Endometrial microvascular endothelial cells (primary cell): Measurements from ENCODE around the gene PARP14. TPM values are rescaled to one million over a fixed set of nuclear protein-coding genes. Genes with fewer than 3 reads are reported as not detected.
"Not testable (repeated sequence)": the region's sequence is repeated elsewhere in the genome, so short reads cannot be mapped to it uniquely, and the experiment has no call there.

Source experiments
- in situ Hi-C: cut with HindIII; loops from 2 replicates; pipeline ENCODE4 v1.10.0; 2017; ENCODE audit warnings: low sequenced_read_pairs, low pct_unique_long_range_greater_than_20kb; ENCODE audit errors: inconsistent ontology term
- total RNA-seq: library from RNA; depleted of rRNA; stranded (reverse); fragments of >200 nt; gene quantifications from one replicate; pipeline ENCODE4 v1.2.3, GENCODE V29; 2015; ENCODE audit errors: inconsistent ontology term

Gene PARP14
- total RNA-seq, result 63.3 TPM

- in situ Hi-C loops, result no loop called here
Observed at GRCh38 chr3:122680475-122681283, at the start of gene PARP14. Gene PARP14, plus strand, starts transcription at chr3:122680839. Its CDS starts 45 bp downstream, at chr3:122680884.

- in situ Hi-C loops, result no loop called here
Observed at GRCh38 chr3:122635789-122636188, 44.9 kb upstream of the PARP14 start.

- in situ Hi-C loops, result no loop called here
Observed at GRCh38 chr3:122636697-122637096, 43.9 kb upstream of the PARP14 start.

GRCh38 chr3:122640437-122640999 is 40.1 kb upstream of the PARP14 start:
- in situ Hi-C loops, result no loop called here

- in situ Hi-C loops, result no loop called here
Observed at GRCh38 chr3:122642935-122643334, 37.7 kb upstream of the PARP14 start.

GRCh38 chr3:122646146-122646988 is 34.3 kb upstream of the PARP14 start:
- in situ Hi-C loops, result no loop called here

- in situ Hi-C loops, result not testable (repeated sequence)
Observed at GRCh38 chr3:122651233-122651907, 29.3 kb upstream of the PARP14 start.

GRCh38 chr3:122651962-122652361 is 28.7 kb upstream of the PARP14 start:
- in situ Hi-C loops, result not testable (repeated sequence)

GRCh38 chr3:122658336-122658735 is 22.3 kb upstream of the PARP14 start:
- in situ Hi-C loops, result not testable (repeated sequence)

GRCh38 chr3:122660297-122660974 is 20.2 kb upstream of the PARP14 start:
- in situ Hi-C loops, result no loop called here

- in situ Hi-C loops, result no loop called here
Observed at GRCh38 chr3:122661633-122662032, 19.0 kb upstream of the PARP14 start.

GRCh38 chr3:122662505-122662904 is 18.1 kb upstream of the PARP14 start:
- in situ Hi-C loops, result no loop called here

GRCh38 chr3:122665226-122665786 is 15.3 kb upstream of the PARP14 start:
- in situ Hi-C loops, result no loop called here

- in situ Hi-C loops, result no loop called here
Observed at GRCh38 chr3:122665881-122666280, 14.8 kb upstream of the PARP14 start.

- in situ Hi-C loops, result no loop called here
Observed at GRCh38 chr3:122668930-122669730, 11.5 kb upstream of the PARP14 start.

GRCh38 chr3:122671553-122671952 is 9.1 kb upstream of the PARP14 start:
- in situ Hi-C loops, result no loop called here

GRCh38 chr3:122674339-122674738 is 6.3 kb upstream of the PARP14 start:
- in situ Hi-C loops, result no loop called here
